Fibroblast of pulmonary artery (primary cell): Measurements from ENCODE around the gene ME3.

Experiments
- DNase-seq: peaks from one replicate; pipeline ENCODE4 v3.0.0-alpha.2; 2010; ENCODE audit warnings: low read depth
- H3K4me3 ChIP-seq: replicated peaks from 2 replicates; pipeline ENCODE4 v1.5.1; 2011; ENCODE audit warnings: low read depth, mild to moderate bottlenecking, control low read depth, low read length, moderate library complexity
- TF ChIP-seq, protein P1 (sequence below): IDR thresholded peaks from 2 replicates; pipeline ENCODE4 v1.5.1; 2011; ENCODE audit warnings: mild to moderate bottlenecking, control low read depth, low read length, inconsistent platforms; ENCODE audit errors: missing control alignments

Gene ME3

DNA sequence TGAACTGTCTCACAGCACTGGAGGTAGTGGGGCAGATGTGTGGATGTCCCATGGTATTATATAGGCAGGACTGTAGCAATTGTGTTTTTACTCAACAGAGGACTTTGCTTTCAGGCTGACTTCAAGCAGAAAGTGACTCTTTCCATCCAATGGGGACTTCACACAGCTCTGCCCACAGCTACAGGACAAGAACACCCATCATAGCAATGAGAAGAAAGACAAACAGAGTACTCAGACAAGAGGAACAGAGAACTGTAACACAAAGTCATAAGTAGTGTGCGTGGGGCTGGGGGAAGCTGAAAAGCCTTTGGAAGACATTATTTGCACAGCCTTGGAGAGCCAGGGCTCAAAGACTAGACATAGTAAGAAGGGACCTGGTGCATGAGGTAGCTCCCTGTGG is 227.4 kb downstream of the ME3 start:
- TF ChIP-seq, protein P1, sequence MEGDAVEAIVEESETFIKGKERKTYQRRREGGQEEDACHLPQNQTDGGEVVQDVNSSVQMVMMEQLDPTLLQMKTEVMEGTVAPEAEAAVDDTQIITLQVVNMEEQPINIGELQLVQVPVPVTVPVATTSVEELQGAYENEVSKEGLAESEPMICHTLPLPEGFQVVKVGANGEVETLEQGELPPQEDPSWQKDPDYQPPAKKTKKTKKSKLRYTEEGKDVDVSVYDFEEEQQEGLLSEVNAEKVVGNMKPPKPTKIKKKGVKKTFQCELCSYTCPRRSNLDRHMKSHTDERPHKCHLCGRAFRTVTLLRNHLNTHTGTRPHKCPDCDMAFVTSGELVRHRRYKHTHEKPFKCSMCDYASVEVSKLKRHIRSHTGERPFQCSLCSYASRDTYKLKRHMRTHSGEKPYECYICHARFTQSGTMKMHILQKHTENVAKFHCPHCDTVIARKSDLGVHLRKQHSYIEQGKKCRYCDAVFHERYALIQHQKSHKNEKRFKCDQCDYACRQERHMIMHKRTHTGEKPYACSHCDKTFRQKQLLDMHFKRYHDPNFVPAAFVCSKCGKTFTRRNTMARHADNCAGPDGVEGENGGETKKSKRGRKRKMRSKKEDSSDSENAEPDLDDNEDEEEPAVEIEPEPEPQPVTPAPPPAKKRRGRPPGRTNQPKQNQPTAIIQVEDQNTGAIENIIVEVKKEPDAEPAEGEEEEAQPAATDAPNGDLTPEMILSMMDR: no peak

GRCh38 chr11:86443415-86443814 is 229.0 kb downstream of the ME3 start:
- TF ChIP-seq, protein P1: no peak
- no peak overlapping the region for H3K4me3 ChIP-seq
- no peak for DNase-seq

More for the DNA sequence above, 227.4 kb downstream of the ME3 start:
- no peak overlapping the region for H3K4me3 ChIP-seq
- no peak for DNase-seq

GRCh38 chr11:86442827-86443226 is 229.6 kb downstream of the ME3 start:
- TF ChIP-seq, protein P1: no peak
- no peak overlapping the region for H3K4me3 ChIP-seq
- no peak for DNase-seq

- no peak overlapping the region for H3K4me3 ChIP-seq
- DNase-seq: no peak
- TF ChIP-seq, protein P1: no peak
These were observed 230.0 kb downstream of the ME3 start for GRCh38 chr11:86442420-86442819.

- no peak for DNase-seq
- H3K4me3 ChIP-seq: no peak overlapping the region
- TF ChIP-seq, protein P1: no peak
These were observed 231.6 kb downstream of the ME3 start for GRCh38 chr11:86440843-86441242.

DNA sequence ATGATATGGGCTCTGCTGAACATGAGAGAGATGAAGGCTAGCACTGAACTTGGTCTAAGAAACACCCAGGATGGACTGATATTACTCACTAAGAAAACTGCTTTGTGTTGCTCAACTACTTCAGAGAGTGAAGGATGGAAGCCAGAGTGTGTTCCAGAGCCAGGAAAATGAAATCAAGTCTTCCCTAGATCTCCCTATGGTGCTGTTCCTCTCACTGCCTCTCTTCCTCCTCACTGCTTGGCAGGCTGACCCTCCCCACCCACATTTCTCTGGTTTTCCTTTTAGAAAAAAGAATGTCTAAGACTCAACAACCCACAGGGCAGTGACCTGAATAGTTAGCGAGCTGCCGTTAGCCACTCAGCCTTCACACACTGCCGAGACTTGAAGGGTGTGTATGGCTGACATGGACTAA is 232.1 kb downstream of the ME3 start:
- DNase-seq: peak; percentile 83
- no peak overlapping the region for H3K4me3 ChIP-seq
- TF ChIP-seq, protein P1: no peak

GRCh38 chr11:86438685-86439084 is 233.7 kb downstream of the ME3 start:
- H3K4me3 ChIP-seq: no peak overlapping the region
- TF ChIP-seq, protein P1: no peak
- DNase-seq: peak; percentile 43
